H9 (cell line): ENCODE data around the gene LRP1B. TPM values are rescaled to one million over a fixed set of nuclear protein-coding genes. Genes with fewer than 3 reads are reported as not detected.

ENCODE experiments used
- DNase-seq: peaks from one replicate; pipeline ENCODE4 v3.0.0-alpha.2; 2017
- H2AFZ ChIP-seq: one replicate; pipeline ENCODE4 v1.6.1; 2013; ENCODE audit warnings: mild to moderate bottlenecking, low read length, control low read depth, moderate library complexity
- H2AK5ac ChIP-seq: 2 replicates; pipeline ENCODE4 v1.6.1; 2013; ENCODE audit warnings: low read length, control low read depth, mixed read lengths; ENCODE audit not compliant: insufficient read length
- H2BK120ac ChIP-seq: one replicate; pipeline ENCODE4 v1.6.1; 2013; ENCODE audit warnings: low read depth, mild to moderate bottlenecking, low read length, control low read depth, inconsistent platforms; ENCODE audit not compliant: poor library complexity, severe bottlenecking
- H2BK12ac ChIP-seq: 2 replicates; pipeline ENCODE4 v1.6.1; 2013; ENCODE audit warnings: low read length, control low read depth, mixed read lengths, low read depth; ENCODE audit not compliant: insufficient read length
- H2BK15ac ChIP-seq: 2 replicates; pipeline ENCODE4 v1.6.1; 2013; ENCODE audit warnings: low read depth, low read length, control low read depth
- H2BK20ac ChIP-seq: one replicate; pipeline ENCODE4 v1.6.1; 2013; ENCODE audit warnings: low read depth, mild to moderate bottlenecking, low read length, control low read depth, inconsistent platforms; ENCODE audit not compliant: poor library complexity, severe bottlenecking
- H2BK5ac ChIP-seq: 2 replicates; pipeline ENCODE4 v1.6.1; 2013; ENCODE audit warnings: low read length, control low read depth, mixed read lengths; ENCODE audit not compliant: insufficient read length
- H3K14ac ChIP-seq: 2 replicates; pipeline ENCODE4 v1.6.1; 2013; ENCODE audit warnings: low read length, control low read depth; ENCODE audit not compliant: insufficient read depth
- H3K18ac ChIP-seq: 2 replicates; pipeline ENCODE4 v1.6.1; 2013; ENCODE audit warnings: low read depth, mild to moderate bottlenecking, mixed read lengths, low read length, control low read depth; ENCODE audit not compliant: insufficient read length
- H3K23ac ChIP-seq: 2 replicates; pipeline ENCODE4 v1.6.1; 2013; ENCODE audit warnings: low read length, control low read depth, mixed read lengths, low read depth; ENCODE audit not compliant: insufficient read length
- H3K23me2 ChIP-seq: 2 replicates; pipeline ENCODE4 v1.6.1; 2013; ENCODE audit warnings: low read depth, mild to moderate bottlenecking, mixed read lengths, low read length, control low read depth; ENCODE audit not compliant: insufficient read length, poor library complexity, severe bottlenecking
- H3K27ac ChIP-seq: 2 replicates; pipeline ENCODE4 v1.5.1; 2013; ENCODE audit warnings: low read length, control low read depth, mixed read lengths, low read depth; ENCODE audit not compliant: insufficient read length
- H3K27me3 ChIP-seq: 2 replicates; pipeline ENCODE4 v1.6.1; 2013; ENCODE audit warnings: low read length, control low read depth, inconsistent platforms; ENCODE audit not compliant: insufficient read depth
- H3K4ac ChIP-seq: 2 replicates; pipeline ENCODE4 v1.6.1; 2013; ENCODE audit warnings: low read depth, mild to moderate bottlenecking, control low read depth, inconsistent platforms, low read length, moderate library complexity
- H3K4me1 ChIP-seq: 2 replicates; pipeline ENCODE4 v1.6.1; 2013; ENCODE audit warnings: low read length, control low read depth, inconsistent platforms; ENCODE audit not compliant: insufficient read depth
- H3K4me2 ChIP-seq: 2 replicates; pipeline ENCODE4 v1.6.1; 2013; ENCODE audit warnings: low read length, control low read depth, mixed read lengths; ENCODE audit not compliant: insufficient read length, insufficient read depth
- H3K56ac ChIP-seq: 2 replicates; pipeline ENCODE4 v1.6.1; 2013; ENCODE audit warnings: low read depth, mild to moderate bottlenecking, mixed read lengths, low read length, control low read depth; ENCODE audit not compliant: insufficient read length
- H3K79me1 ChIP-seq: 2 replicates; pipeline ENCODE4 v1.6.1; 2013; ENCODE audit warnings: low read depth, mild to moderate bottlenecking, moderate library complexity, low read length, control low read depth, inconsistent platforms; ENCODE audit not compliant: insufficient read depth, poor library complexity, severe bottlenecking
- H3K79me2 ChIP-seq: 2 replicates; pipeline ENCODE4 v1.6.1; 2013; ENCODE audit warnings: low read length, control low read depth, inconsistent platforms; ENCODE audit not compliant: insufficient read depth
- H3K9ac ChIP-seq: 2 replicates; pipeline ENCODE4 v1.6.1; 2013; ENCODE audit warnings: low read length, control low read depth, mixed read lengths; ENCODE audit not compliant: insufficient read length; ENCODE audit errors: extremely low read depth
- H3K9me3 ChIP-seq: one replicate; pipeline ENCODE4 v1.6.1; 2013; ENCODE audit warnings: low read depth, low read length, inconsistent platforms; ENCODE audit not compliant: control insufficient read depth
- H3T11ph ChIP-seq: one replicate; pipeline ENCODE4 v1.6.1; 2013; ENCODE audit warnings: mild to moderate bottlenecking, low read length, control low read depth, inconsistent platforms
- H4K20me1 ChIP-seq: one replicate; pipeline ENCODE4 v1.6.1; 2013; ENCODE audit not compliant: control insufficient read depth, insufficient read length, insufficient read depth
- H4K5ac ChIP-seq: 2 replicates; pipeline ENCODE4 v1.6.1; 2013; ENCODE audit warnings: low read depth, mild to moderate bottlenecking, mixed read lengths, low read length, control low read depth; ENCODE audit not compliant: insufficient read length
- H4K8ac ChIP-seq: replicated peaks from 2 replicates; pipeline ENCODE4 v1.6.1; 2013; ENCODE audit warnings: low read length, control low read depth, mixed read lengths, low read depth; ENCODE audit not compliant: insufficient read length
- H4K91ac ChIP-seq: 2 replicates; pipeline ENCODE4 v1.6.1; 2013; ENCODE audit warnings: low read depth, mild to moderate bottlenecking, moderate library complexity, mixed read lengths, low read length, control low read depth; ENCODE audit not compliant: insufficient read length
- H3K27ac Mint-ChIP-seq, 3 experiments: 2 replicates in 2 of 3; 3 replicates in 1 of 3; pipeline ENCODE4 v1.8.0; 2020 to 2021; ENCODE audit warnings: mixed read lengths in 3 of 3, mild to moderate bottlenecking in 1 of 3, moderate library complexity in 1 of 3
- H3K27me3 Mint-ChIP-seq: 2 replicates; pipeline ENCODE4 v1.8.0; 2021; ENCODE audit warnings: low read depth, mild to moderate bottlenecking, moderate library complexity, mixed read lengths
- H3K36me3 Mint-ChIP-seq, 3 experiments: 2 replicates in 2 of 3; 3 replicates in 1 of 3; pipeline ENCODE4 v1.8.0; 2020 to 2021; ENCODE audit warnings: low read depth in 3 of 3, mixed read lengths in 3 of 3; ENCODE audit not compliant: insufficient read depth in 1 of 3
- H3K4me1 Mint-ChIP-seq, 2 experiments: 2 replicates each; pipeline ENCODE4 v1.8.0; 2020; ENCODE audit warnings: mixed read lengths in 2 of 2
- H3K4me3 Mint-ChIP-seq, 2 experiments: 2 replicates in 1 of 2; 3 replicates in 1 of 2; pipeline ENCODE4 v1.8.0; 2020 to 2021; ENCODE audit warnings: mild to moderate bottlenecking in 2 of 2, mixed read lengths in 2 of 2, moderate library complexity in 1 of 2
- H3K9me3 Mint-ChIP-seq, 2 experiments: 2 replicates in 1 of 2; 3 replicates in 1 of 2; pipeline ENCODE4 v1.8.0; 2020; ENCODE audit warnings: mild to moderate bottlenecking in 2 of 2, mixed read lengths in 2 of 2, moderate library complexity in 1 of 2
- WGBS: extraction: QIAGEN DNeasy Blood & Tissue Kit; methylation state at CpG from one replicate; pipeline ENCODE4 v1.1.7; 2013; ENCODE audit warnings: missing lambda C conversion rate, low lambda C conversion rate, mixed read lengths; ENCODE audit not compliant: insufficient read length; ENCODE audit errors: extremely low coverage; 5-methylcytosine and 5-hydroxymethylcytosine counted together
- total RNA-seq: library from RNA; stranded (reverse); gene quantifications from 2 replicates; pipeline ENCODE4 v1.2.1, GENCODE V29; 2021
- TF ChIP-seq, protein P1 (sequence below): fragments of 200-600 bp; sonication (generic); conservative IDR thresholded peaks from 3 replicates; pipeline ENCODE4 v1.8.0; 2021; ENCODE audit warnings: antibody characterized with exemption, mild to moderate bottlenecking

The LRP1B gene
- total RNA-seq, 1 experiment from 2014 or later, result not detected

DNA sequence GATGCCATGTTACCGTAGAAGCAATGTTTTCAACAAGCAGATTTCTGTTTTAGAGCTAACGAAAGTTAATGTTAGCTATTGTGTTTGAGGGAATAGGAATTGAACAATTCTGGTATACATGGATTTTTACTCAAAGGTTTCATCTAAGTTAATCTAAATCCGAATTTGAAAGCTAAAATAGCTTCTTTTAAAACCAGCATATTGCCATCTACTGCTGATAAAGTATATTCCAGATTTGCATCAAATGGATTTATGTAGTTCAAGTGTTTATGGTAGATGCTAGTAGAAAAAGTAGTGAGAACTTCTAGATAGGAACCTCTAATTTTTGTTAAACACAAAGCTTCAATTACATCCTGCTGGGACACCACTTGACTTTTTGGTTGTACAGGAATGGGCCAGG is 1781.1 kb downstream of the LRP1B start:
- no CpG with 5 or more reads among the region's 3 CpGs for WGBS
- H3K27me3 Mint-ChIP-seq, result no peaks in the 10 kb centered on the region
- peaks cover 2% of the 10 kb centered on the region; the same call in 1 of the 2 replicates for H3K4me1 ChIP-seq

More for the DNA sequence above, 1781.1 kb downstream of the LRP1B start:
- Mint-ChIP-seq H3K9me3 (no peaks in the 10 kb centered on the region), H3K4me3 (no peak overlapping the region), H3K36me3 (no peaks in the 10 kb centered on the region), H3K4me1 (peaks cover 20 to 21% of the 10 kb centered on the region in 2 experiments), H3K27ac (no peak overlapping the region)
- H4K20me1 ChIP-seq, result no peaks in the 10 kb centered on the region
- no peak overlapping the region for H3K14ac ChIP-seq
- no peaks in the 10 kb centered on the region for H3K79me1 ChIP-seq
- no peak overlapping the region for H3K23ac ChIP-seq
- no peak overlapping the region for H3K18ac ChIP-seq
- H2BK12ac ChIP-seq, result no peak overlapping the region
- no peak overlapping the region for H2BK20ac ChIP-seq
- no peak for DNase-seq
- no peaks in the 10 kb centered on the region for H3K27me3 ChIP-seq
- no peaks in the 10 kb centered on the region for H3K23me2 ChIP-seq
- no peaks in the 10 kb centered on the region for H3K79me2 ChIP-seq
- no peak overlapping the region for H3K4ac ChIP-seq
- H2BK15ac ChIP-seq, result no peak overlapping the region
- H3K27ac ChIP-seq, result no peak overlapping the region
- H3T11ph ChIP-seq, result no peak overlapping the region
- no peak overlapping the region for H4K91ac ChIP-seq
- H4K5ac ChIP-seq, result no peak overlapping the region
- H2AK5ac ChIP-seq, result no peak overlapping the region
- no peak overlapping the region for H4K8ac ChIP-seq
- no peak overlapping the region for H3K4me2 ChIP-seq
- H2AFZ ChIP-seq, result no peak overlapping the region
- no peak overlapping the region for H2BK5ac ChIP-seq
- H3K56ac ChIP-seq, result no peak overlapping the region
- H3K9ac ChIP-seq, result no peak overlapping the region
- TF ChIP-seq, protein P1, sequence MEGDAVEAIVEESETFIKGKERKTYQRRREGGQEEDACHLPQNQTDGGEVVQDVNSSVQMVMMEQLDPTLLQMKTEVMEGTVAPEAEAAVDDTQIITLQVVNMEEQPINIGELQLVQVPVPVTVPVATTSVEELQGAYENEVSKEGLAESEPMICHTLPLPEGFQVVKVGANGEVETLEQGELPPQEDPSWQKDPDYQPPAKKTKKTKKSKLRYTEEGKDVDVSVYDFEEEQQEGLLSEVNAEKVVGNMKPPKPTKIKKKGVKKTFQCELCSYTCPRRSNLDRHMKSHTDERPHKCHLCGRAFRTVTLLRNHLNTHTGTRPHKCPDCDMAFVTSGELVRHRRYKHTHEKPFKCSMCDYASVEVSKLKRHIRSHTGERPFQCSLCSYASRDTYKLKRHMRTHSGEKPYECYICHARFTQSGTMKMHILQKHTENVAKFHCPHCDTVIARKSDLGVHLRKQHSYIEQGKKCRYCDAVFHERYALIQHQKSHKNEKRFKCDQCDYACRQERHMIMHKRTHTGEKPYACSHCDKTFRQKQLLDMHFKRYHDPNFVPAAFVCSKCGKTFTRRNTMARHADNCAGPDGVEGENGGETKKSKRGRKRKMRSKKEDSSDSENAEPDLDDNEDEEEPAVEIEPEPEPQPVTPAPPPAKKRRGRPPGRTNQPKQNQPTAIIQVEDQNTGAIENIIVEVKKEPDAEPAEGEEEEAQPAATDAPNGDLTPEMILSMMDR, result no peak
- H2BK120ac ChIP-seq, result no peak overlapping the region
- no peaks in the 10 kb centered on the region for H3K9me3 ChIP-seq
